ENCODE measurements around the gene DNAH17. TPM values are rescaled to one million over a fixed set of nuclear protein-coding genes. Genes with fewer than 3 reads are reported as not detected.

The DNAH17 gene
- total RNA-seq, 1 experiment from 2014 or later = 0.41 TPM

DNA sequence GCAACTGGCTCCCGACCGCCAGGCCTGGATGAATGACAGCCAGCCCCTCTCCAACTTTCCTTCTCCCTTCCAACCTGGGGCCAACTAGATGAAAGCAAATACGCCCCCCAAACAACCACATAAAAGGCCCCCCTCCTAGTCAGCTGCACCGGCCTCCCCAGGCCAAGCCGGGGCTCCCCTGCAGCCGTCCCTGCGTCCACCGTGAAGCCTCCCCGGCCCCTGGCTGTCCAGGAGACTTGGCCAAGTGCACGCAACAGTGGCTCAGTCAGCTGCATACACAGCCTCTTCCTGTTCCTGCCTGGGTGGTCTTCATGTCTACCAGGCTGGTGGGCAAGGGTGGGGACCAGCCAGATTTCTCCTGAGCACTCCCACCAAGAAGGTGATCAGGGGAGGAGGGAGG, 16.0 kb downstream of the DNAH17 start:
- in situ Hi-C loops (cut with HindIII; ENCODE audit: low pct_unique_long_range_greater_than_20kb, low sequenced_read_pairs) = no loop called here
- DNase-seq (ENCODE audit: low read depth) = no peak

- in situ Hi-C loops (cut with HindIII; ENCODE audit: low pct_unique_long_range_greater_than_20kb, low sequenced_read_pairs) = no loop called here
- no peak for DNase-seq (ENCODE audit: low read depth)
Measured at GRCh38 chr17:78560731-78561130, 16.5 kb downstream of the DNAH17 start.

DNA sequence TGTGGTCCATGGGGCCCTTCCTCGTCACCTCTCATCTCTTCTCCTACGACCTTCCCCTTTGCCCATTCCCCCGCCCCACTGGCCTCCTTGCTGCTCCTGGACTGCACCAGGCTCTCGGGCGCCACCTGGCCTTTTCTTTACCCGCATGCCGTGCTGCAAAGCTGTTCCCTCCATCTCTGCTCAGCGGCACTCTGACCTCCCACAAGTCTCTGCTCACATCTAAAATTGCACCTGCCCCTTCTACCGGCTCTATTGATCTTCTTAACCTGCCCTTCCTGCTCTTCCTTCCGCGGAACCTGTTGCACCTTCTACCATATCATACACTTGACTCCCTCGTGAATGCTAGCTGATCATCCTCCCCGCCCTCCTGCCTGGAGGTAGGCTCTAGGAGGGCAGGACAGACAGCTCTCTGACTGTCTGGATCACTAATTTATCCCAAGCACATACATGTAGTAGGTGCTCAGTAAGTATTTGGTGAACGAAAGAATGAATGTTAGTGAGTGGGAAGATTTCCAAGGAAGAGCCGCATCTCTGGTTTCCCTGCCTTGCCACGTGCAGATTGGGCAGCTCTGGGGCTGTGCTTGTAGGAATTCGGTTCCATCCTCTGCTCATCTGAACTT, 17.3 kb downstream of the DNAH17 start:
- in situ Hi-C loops (cut with HindIII; ENCODE audit: low pct_unique_long_range_greater_than_20kb, low sequenced_read_pairs) = no loop called here
- no peak for DNase-seq (ENCODE audit: low read depth)

GRCh38 chr17:78558989-78559388, 18.2 kb downstream of the DNAH17 start:
- in situ Hi-C loops (cut with HindIII; ENCODE audit: low pct_unique_long_range_greater_than_20kb, low sequenced_read_pairs) = no loop called here
- no peak for DNase-seq (ENCODE audit: low read depth)

DNA sequence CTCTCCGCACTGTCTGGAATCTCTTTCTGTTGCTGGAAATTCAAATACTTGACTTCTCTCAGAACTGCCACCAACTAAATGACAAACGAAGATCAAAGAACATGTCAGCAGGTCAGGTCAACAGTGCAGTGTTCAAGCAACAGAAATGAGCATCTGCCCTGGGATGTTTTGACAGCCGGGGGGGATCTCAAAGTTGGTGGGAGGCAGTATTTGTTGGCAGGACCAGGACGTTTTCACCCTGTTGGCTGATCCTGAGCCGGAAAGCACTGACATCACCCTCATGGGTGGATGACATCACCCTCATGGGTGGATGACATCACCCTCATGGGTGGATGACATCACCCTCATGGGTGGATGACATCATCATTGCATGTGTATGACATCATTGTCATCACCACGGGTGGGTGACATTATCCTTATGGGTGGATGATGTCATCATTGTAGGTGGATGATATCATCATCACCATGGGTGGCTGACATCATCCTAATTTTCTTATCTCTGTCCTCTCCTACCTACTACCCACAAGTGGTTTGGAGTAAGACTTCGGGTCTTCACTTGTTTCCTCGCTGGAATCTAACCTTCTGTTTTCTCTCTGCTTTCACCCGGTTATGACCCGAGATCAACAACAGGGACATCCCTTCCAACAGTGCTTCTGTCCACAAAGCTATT, 18.9 kb downstream of the DNAH17 start:
- DNase-seq (ENCODE audit: low read depth) = peak; percentile 18
- in situ Hi-C loops (cut with HindIII; ENCODE audit: low pct_unique_long_range_greater_than_20kb, low sequenced_read_pairs) = no loop called here

- in situ Hi-C loops (cut with HindIII; ENCODE audit: low pct_unique_long_range_greater_than_20kb, low sequenced_read_pairs) = no loop called here
Measured at GRCh38 chr17:78557598-78558039, 19.6 kb downstream of the DNAH17 start.

GRCh38 chr17:78556812-78557211, 20.4 kb downstream of the DNAH17 start:
- DNase-seq (ENCODE audit: low read depth) = no peak
- in situ Hi-C loops (cut with HindIII; ENCODE audit: low pct_unique_long_range_greater_than_20kb, low sequenced_read_pairs) = no loop called here

More at GRCh38 chr17:78557598-78558039, 19.6 kb downstream of the DNAH17 start:
- DNase-seq (ENCODE audit: low read depth) = peak; percentile 57

DNA sequence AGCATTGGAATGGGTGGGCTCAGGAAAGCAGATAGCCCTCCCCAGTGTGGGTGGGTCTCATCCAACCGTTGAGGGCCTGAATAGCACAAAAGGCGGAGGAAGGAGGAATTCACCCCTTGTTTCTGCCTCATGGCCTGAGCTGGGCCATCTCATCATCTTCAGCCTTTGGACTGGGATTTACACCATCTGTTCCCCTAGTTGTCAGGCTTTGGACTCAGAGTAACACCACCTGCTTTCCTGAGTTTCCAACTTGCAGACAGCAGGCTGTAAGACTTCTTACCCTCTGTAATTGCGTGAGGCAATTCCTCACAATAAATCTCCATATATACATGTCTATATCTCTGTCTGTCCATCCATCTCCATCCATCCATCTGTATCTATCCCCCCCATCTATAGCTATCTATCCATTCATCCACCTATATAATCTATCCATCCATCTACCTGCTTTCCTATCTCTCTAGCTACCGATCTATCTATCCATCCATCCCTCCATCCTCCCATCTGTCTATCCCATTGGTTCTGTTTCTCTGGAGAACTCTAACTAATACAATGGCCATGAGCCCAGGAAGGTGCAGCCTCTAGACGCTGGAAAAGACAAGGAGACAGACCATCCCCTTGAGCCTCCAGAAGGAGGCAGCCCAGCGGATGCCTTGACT, 21.3 kb downstream of the DNAH17 start:
- in situ Hi-C loops (cut with HindIII; ENCODE audit: low pct_unique_long_range_greater_than_20kb, low sequenced_read_pairs) = no loop called here
- no peak for DNase-seq (ENCODE audit: low read depth)

GRCh38 chr17:78550464-78550863, 26.7 kb downstream of the DNAH17 start:
- in situ Hi-C loops (cut with HindIII; ENCODE audit: low pct_unique_long_range_greater_than_20kb, low sequenced_read_pairs) = no loop called here
- DNase-seq (ENCODE audit: low read depth) = no peak

DNA sequence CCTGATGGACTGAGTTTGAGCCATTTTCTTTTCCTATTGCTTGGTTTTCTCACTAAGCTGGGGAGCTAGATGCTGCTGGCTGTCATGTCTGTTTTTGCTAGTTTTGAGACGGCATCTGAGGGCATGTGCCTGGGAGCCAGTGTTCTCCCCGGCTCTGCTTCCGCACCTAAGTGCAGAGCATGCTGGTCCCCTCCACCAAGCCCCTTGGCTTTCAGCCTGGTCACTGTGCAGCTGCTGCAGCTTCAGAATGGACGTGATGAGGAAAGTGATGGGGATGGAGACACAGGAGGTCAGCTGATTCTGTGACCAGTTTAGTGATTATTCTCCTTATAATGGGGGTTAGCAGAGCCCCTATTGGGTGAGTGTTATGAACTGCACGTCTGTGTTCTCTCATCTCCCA, 28.5 kb downstream of the DNAH17 start:
- no peak for DNase-seq (ENCODE audit: low read depth)
- in situ Hi-C loops (cut with HindIII; ENCODE audit: low pct_unique_long_range_greater_than_20kb, low sequenced_read_pairs) = no loop called here

DNA sequence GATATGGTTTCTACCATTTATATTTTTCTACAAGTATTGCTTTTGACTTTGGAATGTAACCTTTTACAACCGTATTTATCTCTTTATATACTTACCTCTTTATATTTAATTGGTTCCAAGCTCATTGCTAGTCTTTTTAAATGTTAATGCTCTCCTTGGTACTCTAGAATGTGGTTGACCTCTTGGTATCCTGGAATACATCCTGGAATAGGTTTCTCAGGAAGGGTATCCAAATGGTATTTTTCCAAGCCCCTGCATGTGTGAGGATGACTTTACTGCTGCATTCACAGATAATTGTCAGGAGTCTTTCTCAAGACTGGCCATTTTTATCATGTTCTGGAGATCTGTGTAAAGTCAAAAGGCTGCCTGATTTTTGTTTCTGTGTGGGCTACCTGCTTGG, 30.2 kb downstream of the DNAH17 start:
- in situ Hi-C loops (cut with HindIII; ENCODE audit: low pct_unique_long_range_greater_than_20kb, low sequenced_read_pairs) = no loop called here

DNA sequence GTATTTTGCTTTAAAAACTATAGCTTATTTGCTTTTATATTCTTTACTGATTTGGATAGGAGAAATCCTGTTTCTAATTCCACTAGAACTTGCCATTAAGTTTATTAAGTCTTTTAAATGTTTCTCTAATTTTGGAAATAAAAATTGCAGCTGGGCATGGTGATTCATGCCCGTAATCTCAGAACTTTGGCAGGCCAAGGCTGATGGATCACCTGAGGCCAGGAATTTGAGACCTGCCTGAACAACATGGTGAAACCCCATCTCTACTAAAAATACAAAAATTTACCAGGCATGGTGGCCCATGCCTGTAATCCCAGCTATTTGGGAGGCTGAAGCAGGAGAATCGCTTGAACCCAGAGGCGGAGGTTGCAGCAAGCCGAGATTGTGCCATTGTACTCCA, 30.7 kb downstream of the DNAH17 start:
- in situ Hi-C loops (cut with HindIII; ENCODE audit: low pct_unique_long_range_greater_than_20kb, low sequenced_read_pairs) = no loop called here
- no peak for DNase-seq (ENCODE audit: low read depth)

More for the DNA sequence above, 30.2 kb downstream of the DNAH17 start:
- DNase-seq (ENCODE audit: low read depth) = no peak

DNA sequence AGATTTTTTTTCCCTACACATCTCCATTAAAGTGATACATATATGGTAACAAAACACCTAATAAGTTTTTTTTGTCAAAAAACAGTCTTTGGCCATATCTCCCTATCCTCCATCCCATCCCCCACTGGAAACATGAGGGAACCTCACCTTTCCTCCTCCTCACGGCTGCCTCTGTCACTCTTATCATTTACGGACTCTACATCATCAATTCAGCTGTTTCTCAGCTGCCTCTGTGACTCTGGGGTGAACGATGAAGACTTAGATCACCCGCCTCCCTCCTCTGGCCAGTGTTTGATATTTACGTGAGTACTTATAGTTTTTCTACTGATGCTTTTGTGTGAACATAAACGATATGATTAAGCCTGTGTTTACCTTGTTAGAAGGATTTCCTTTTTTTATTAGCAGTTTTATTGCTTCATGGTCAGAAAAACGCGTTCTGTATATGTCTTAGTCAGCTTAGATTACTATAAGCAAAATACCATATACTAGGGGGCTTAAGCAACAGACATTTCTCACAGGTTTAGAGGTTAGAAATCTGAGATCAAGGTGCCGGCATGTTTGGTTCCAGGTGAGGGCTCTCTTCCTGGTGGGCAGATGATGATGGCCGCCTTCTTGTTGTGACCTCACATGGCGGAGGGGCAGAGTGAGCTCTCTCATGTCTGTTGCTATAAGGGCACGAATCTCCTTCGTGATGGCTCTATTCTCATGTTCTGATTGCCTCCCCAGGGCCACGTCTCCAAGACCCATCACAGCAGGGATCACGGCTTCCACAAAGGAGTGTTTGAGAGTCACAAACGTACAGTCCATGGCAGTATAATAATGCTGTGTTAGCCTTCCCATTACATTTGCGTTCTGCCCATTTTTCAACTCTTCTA, 32.1 kb downstream of the DNAH17 start:
- no peak for DNase-seq (ENCODE audit: low read depth)
- in situ Hi-C loops (cut with HindIII; ENCODE audit: low pct_unique_long_range_greater_than_20kb, low sequenced_read_pairs) = no loop called here

DNA sequence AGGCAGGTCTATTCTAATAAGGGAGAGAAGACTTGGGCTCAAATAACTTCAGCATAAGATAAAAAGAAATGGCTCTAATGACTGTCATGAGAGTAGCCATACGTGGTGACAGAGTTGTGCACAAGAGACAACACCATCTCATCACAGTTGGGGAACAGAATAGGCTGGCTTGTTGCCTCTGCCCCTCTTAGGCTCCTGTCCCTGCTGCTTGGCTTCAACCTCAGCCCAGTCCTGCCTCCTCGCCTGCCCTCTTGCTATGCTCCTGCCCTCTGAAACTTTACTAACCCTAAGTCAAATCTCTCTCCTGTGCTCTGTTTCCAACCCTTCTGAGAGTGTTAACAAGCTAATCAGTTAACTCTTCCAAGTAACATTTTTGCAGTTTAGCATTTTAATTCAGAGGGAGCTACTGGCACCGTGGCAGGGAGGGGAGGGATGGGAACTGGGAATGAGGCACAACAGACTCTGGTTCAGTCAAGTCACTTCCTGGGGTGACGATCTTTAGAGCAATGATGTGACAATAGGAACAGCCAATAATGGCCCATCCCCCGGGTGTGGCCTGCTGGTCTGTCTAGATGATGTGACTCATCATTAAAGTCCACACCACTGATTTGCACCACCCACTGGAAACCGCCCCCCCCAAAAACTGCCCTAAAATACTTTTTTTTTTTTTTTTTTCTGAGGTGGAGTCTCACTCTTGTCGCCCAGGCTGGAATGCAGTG, 35.5 kb downstream of the DNAH17 start:
- in situ Hi-C loops (cut with HindIII; ENCODE audit: low pct_unique_long_range_greater_than_20kb, low sequenced_read_pairs) = no loop called here
- DNase-seq (ENCODE audit: low read depth) = peak; percentile 70

GRCh38 chr17:78539781-78540180, 37.4 kb downstream of the DNAH17 start:
- no peak for DNase-seq (ENCODE audit: low read depth)
- in situ Hi-C loops (cut with HindIII; ENCODE audit: low pct_unique_long_range_greater_than_20kb, low sequenced_read_pairs) = no loop called here

DNA sequence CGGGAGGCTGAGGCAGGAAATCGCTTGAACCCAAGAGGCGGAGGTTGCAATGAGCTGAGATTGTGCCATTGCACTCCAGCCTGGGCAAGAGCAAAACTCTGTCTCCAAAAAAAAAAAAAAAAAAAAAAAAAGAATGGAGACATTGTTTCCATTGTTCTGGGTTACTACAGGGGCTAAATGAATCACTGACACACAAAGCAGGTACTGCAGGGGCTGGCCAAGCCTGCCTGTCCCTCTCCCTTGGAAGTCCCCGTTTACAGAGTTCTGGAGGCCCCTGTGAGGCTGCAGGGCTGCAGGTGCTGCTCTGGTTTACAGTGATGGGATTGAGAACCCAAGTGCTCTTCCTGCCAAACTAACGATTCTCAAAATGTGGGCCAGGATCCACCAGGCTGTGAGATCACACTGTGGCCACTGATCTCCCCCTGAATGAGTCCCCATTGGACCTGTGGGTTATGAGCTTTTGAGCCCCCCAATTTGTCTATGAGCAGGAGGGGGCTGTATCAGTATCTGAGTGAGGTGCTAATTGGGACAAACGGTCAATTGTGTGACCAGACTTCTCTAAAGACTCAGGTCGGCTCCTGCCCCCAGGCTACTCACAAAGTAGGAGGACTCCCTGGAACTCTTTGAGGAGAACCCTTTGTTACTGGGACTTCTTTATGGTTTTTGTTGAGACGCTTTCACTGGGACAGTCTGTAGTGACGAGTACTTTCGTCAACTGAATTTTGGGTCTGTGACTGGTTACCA, 39.0 kb downstream of the DNAH17 start:
- in situ Hi-C loops (cut with HindIII; ENCODE audit: low pct_unique_long_range_greater_than_20kb, low sequenced_read_pairs) = no loop called here
- peak; percentile 22 for DNase-seq (ENCODE audit: low read depth)

- in situ Hi-C loops (cut with HindIII; ENCODE audit: low pct_unique_long_range_greater_than_20kb, low sequenced_read_pairs) = no loop called here
- DNase-seq (ENCODE audit: low read depth) = no peak
Measured at GRCh38 chr17:78537217-78537860, 39.9 kb downstream of the DNAH17 start.
